Amygdala (tissue), 56 donors: Measurements from ENCODE around the gene ANO3.

Source experiments
- DNase-seq, 56 donors: peaks; one replicate each; lab custom pipeline; 2025; lab: John Stamatoyannopoulos, UW

The ANO3 gene

DNA sequence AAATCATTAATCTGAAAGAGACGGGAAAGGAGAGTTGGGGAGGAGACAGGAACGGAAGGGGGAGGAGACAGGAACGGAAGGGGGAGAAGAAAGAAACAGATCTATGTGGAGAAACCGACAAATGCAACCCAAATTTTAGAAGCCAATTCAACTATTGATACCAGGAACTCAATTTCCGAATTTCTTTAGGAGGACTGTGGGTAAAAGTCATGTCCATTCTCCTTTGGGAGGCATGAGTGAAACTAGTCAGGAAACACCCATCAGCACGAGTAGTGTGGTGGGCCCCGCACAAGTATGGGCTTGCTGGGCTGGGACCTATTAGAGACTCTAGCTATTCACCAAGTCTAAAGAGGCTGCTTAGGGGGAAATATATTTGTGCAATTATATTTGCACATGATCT is 18.1 kb downstream of the ANO3 start:
- DNase-seq, result no peak

DNA sequence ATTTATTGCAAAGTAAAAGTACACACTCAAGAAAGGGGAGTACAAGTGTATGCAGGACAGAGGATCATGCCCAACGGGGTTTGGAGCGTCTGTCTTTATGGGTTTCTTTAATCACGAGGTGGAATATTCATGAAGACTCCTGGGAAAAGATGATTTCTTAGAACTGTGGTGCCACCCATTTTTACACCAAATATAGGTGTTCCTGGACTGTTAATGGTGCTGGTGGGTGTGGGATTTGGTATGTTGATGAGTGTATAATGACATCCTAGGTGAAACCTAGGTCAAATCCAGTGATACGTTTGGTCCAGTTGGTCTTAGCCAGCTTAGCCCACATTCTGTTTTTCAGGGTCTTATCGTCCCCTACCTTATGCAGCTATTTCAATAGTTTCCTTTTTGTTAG is 21.1 kb downstream of the ANO3 start:
- no peak for DNase-seq

DNA sequence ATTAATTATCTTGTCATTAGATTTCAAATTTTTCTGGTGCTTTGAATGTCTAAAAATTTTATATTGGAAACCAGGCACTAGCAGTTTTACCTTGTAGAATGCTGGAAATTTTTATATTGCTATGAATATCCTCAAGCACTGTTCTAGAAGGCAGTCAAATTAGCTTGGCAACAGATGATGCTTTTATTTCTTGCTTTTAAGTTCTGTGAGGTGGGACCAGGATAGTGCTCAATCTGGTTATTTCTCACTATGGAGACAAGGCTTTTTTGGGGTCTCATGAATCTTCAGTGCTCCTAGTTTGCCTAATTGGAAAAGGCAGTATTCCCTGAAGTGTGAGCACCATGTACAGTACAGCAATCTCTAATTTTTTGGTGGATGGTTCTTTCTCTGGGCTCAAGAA is 27.1 kb downstream of the ANO3 start:
- DNase-seq, result no peak

DNA sequence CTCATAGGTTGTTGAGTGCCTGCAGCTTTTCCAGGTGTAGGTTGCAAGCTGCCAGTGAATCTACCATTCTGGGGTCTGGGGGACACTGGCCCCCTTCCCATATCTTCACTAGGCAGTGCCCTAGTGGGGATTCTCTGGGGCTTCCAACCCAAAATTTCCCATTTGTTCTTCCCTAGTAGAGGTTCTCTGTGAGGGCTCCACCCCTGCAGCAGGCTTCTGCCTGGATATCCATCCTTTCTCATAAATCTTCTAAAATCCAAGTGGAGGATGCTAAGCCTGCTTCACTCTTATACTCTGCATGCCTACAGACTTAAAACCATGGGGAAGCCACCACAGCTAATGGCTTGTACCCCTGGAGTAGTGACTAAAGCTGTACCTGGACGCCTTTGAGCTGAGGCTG is 33.4 kb downstream of the ANO3 start:
- no peak for DNase-seq

DNA sequence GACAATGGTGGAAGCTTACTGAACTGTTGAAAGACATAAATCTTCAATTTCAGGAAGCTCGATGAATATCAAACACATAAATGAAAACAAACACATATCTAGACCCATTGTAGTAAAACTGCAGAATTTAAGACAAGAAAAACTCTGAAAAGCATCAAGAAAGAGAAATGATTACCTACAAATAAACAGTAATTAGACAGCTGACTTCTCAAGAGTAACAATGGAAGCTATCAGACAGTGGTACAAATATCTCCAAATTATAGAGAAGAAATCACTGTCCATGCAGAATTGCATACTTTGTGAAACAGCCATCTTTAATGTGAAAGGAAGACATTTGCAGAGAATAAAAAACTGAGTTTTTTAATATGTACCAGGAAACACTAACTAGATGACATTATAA is 45.7 kb downstream of the ANO3 start:
- DNase-seq, result no peak

DNA sequence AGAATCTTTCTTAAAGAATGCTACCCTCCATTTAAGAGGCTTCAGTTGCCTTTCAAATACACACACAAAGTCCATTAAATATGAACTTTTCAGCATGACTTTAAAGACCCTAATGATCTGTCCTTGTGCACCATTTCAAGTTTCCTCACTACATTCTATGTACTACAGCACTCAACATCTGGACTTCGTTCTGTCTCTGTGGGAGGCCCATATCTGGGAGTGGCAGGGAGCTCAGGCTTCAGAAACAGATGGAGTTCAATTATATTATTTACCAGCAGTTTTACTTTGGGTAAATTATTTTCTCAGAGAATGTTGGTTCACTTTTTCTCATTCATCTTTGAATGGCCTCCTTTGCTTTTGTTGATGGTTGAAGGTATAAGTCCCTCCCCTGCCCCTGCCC is 67.4 kb downstream of the ANO3 start:
- DNase-seq, result no peak

DNA sequence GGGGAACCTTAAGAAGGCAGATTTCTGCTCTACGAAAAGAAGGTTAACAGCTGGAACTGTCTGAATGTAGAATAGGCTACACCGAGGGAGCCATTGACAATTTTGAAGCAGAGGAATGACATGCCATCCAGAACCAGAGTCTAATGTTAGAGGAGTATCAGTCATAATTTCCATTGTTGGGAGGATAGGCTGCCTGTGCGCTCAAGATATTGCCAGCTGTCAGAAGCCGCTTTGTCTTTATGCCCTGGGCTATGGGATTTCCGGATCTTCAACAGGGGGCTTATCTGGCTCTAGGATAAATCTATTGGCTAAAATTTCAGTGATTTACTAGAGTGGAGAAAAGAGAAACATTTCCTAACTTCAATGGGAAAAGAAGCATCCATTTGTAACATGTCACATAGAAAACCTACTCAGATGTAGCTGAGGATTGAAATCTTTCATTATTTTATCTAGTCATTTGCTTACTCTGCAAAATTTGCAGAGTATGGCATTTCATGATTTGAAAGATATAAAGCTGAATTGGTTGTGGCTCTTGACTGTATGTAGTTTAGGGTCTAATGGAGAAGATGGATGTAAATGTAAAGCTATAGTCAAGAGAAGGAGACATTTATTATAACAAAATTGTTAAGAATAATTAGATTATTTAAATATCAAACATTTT is 78.9 kb downstream of the ANO3 start:
- no peak for DNase-seq

DNA sequence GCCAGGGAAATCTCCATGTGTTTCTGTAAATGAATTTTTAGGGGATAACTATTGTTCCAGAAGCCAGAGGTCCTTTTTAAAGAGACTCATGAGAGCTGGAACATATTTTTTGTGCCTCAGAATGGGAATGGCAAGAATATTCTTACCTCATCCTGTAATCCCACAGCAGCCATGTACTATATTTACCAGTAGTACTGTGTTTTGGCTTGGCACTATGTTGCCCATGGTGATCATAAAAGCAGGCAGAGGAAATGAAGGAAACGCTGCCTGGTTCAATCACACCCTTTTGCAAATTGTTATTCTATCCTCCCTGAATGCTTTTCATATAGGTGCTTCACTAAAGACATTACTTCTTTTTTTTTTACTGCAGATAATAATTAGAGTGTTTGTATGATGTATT is 81.0 kb downstream of the ANO3 start:
- DNase-seq, result no peak

DNA sequence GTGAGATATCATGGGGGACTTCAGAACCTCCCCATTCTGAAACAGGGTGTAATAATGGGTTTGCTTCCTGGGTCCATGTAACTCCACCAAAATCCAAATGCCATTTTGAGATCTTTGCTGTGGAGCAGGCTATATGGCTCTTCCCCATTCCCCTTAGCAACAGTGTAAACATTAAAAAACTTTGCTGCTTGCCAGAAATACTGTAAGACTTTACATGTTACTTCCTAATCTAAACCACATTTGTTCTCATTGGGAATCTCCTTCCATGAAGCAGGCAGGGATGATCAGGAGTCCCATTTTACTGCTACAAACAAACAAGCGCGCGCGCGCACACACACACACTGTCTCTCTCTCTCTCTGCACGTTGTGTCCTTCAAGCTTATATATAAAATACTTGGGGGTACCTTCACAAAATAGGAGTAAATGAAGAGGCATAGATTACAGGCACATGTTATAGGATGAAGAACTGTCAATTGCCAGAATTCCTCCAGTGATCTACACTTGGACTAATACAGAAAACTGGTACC is 86.5 kb downstream of the ANO3 start:
- no peak for DNase-seq

DNA sequence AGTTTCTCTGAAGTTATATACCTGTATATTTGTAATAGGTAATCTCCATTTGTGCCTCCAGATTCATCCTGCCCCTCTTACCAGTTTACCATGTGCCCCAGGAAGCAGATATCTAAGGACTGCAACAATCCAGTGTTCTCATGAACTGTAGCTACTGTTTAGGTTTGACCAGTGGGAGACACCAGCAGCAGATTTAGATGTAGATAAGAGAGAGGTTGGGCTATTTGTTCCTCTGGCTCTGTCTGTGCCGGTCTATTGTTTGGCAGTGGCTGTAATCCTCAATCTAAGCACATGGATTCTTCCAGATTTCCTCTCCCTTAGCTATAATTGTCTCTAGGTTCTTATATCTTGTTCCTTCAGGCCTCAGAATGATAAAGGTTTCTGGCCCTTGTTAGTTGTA is 88.4 kb downstream of the ANO3 start:
- no peak for DNase-seq

DNA sequence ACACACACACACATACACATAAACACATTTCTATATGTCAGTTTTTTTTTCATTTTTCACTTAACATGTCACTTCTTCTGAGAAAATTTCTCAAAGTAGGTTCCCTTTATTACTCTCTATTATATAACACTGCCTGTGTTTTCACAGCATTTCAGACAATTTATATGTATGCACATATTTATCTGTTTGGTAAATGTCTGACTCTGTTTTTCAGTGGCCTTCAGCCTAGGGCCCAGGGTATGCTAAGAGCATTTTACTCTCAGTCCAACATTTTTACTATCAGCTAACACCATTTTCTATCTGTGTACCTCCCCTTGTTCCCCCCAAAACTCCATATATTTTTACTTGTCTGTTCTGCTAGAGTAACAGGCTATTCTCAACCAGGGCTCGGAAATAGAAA is 92.3 kb downstream of the ANO3 start:
- no peak for DNase-seq

DNA sequence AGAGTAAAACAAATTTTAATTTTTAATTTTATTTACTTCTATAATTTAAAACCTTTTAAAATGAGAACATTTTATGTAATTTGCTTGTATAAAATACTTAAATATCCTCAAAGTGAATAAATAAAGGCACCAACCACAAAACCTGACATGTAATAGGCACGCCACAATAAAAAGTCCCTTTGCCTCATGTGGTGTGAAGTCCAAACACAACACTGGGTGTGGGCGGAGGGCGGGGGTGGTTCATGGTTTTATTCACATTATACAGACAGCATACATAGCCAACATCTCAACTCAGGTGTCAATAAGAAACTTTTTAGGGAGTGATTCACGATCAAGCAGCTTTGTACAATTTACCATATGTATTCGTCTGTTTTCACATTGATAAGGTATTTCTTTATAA is 107.9 kb downstream of the ANO3 start:
- no peak for DNase-seq

DNA sequence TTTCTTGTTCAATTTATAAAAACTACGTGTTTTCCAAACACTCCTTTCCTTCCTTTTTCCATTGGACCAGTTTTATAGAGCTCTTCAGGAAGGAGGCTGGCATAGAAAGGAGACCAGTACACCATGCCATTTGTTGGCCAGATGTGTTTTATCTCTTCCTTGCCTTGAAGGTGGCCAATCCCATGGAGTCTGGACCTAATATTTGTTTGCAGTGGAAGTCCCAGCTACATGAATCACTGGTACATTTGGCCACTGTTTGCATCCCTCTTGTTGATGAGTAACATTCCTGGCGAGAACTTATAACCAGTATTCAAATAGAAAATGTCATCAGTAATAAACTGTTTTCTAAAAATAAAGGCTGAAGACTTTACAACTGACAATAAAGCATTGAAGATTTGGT is 110.2 kb downstream of the ANO3 start:
- DNase-seq, result no peak

DNA sequence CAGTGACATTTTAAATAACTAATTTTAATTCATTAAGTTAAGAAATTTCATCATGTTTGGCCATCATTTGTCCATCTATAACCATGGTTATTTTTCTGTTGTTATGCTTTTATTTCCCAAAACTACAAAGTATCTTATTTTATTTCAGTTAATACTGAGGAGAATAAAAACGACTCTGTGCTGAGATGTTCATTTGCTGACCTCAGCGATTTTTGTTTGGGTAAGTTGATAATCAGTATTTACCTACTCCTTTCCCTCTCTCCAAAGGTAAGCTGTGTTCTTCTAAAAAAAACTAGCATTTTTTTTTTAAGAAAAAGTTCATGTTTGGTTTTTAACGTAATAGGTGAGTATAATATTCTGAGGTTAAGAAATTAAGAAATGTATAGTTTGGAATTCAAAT is 111.7 kb downstream of the ANO3 start:
- DNase-seq, result no peak

DNA sequence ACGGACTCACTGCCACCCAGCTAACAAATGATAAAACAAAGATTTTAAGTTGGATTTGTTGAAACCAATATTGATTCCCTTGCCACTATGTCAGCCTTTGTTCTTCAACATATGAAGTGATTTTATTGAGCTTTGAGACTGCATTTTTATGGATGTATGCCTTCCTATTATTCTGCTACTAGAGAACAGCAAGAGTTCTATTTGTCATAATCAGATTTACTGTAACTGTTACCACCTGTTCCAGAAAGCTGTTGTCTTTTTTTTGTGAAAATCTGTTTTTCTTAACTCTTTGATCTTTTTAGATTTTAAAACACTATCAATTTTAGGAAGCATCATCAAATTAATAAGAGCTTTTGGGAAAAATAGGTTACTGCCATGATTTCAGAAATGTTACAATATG is 125.7 kb downstream of the ANO3 start:
- DNase-seq, result no peak

DNA sequence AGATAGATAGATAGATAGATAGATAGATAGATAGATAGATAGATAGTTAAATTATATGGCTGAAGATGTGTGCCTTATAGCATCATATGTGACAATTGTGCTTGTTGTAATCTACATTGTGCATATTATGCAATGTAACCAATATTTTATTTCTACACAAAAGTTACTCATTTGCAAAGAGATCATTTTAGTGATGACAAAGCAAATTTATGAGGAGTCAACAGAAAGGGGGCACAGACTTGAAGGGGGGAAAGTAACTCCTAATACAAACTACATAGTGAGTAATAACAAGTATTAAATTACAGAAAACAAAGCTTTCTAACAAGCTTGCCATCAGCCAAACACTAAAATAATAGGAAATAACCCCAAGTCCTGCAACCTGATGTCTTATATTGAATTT is 133.3 kb downstream of the ANO3 start:
- DNase-seq, result no peak

DNA sequence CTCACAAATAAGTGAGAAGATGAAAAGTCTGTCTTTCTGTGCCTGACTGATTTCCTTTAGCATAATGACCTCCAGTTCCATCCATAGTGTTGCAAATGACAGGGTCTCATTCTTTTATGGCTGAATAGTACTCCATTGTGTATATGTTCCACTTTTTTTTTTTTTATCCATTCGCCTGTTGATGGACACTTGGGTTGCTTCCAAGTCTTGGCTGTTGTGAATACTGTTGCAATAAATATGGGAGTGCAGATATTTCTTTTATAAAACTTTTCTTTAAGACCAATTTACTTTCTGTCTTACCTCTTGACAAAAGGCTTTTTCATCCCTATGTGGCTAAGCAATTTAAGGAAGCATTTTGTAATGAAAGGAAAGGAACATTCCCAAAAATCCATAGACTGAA is 135.6 kb downstream of the ANO3 start:
- DNase-seq, result no peak

DNA sequence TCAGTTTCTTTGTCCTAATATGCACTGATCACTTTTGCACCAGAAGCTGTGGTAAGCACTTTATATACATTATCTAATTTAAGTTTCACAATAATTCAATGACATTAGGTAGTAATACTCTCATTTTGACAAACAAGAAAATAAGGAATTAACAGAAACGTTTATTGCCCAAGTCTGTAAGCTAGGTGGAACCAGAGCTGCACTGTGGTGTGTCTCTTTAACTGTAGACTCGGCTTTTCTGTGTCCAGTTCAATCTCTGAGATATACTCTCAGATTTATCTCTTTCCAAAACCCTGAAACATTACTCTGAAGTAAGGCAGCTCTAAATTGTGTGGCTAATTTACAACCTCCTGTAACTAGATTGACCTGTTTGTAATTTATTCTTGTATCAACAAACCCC is 139.1 kb downstream of the ANO3 start:
- no peak for DNase-seq

DNA sequence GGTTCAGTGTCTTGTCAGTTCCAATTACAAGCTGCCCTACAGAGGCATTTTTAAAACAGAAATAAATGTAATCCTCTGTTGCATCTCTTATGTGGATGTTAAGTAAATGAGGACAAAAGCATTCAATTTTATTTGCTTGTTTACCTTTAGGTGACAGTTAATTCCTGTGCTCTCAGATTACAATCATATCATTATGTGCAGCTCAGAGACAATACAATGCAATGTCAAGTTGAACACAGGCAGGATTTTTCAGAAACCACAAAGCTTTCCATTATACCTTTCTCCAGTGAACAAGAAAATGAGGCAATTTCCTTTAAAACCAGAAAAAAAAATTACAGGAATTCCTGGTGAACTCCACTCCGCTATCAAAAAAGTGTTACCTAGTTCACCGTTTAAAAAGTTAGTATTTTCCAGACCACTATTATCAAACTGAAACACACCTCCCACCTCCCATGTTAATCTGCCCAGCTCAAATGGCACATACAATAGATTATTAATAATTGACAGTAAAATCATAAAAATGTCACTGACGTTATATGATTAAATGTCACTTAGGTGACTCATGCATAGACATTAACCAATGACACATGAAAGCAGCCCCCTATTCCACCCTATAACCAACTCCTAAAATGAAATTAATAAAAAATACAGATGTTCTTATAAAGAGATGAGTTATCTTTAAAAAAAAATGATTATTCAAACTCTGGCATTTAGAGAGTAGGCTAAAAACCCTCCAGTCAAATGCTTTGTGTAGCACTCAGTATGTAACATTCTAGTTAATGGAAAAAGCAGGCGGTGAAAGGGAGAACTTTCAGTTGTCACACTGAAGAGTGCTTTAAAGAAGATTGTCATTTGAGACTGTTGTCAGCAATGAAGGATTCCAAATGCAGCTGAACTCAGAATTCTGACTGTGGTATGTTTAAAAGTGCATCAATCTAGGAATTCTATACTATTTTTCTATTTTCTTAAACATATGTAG is 141.6 kb downstream of the ANO3 start:
- DNase-seq, result no peak

DNA sequence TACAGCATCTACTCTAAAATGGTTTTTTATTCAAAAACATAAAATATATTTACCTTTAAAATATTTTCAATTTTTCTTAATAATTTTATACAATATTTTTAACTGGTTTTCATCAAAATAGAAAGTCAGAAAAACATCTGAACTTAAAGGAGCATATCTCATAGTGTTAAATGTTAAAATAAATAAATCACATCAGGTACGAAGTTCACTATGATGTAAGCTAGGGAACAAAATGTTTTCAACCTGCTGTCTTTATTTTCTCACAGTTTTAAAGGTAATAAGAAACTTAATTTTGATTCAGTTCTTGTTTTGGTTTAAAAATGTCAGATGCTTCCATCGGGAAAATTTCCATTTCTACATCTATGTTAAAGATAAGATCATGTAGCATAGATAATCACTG is 142.5 kb downstream of the ANO3 start:
- DNase-seq, result no peak

DNA sequence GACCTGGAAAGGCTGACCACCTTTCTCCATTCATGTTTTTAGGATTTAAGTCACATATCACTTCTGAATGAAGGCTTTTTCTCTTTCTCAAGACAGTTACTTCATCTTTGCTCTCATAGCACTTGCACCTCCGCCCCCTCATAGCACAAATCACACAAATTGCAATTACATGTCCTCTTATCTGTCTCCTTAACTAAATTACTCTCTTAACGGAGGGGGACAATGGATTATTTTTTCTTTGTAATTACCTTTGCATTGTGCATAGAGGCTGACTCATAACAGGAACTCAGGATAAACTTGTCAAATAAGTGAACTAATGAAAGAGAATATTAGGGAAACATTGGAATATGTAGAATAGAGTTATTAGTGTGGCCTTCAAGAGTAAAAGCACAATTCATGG is 145.5 kb downstream of the ANO3 start:
- no peak for DNase-seq

DNA sequence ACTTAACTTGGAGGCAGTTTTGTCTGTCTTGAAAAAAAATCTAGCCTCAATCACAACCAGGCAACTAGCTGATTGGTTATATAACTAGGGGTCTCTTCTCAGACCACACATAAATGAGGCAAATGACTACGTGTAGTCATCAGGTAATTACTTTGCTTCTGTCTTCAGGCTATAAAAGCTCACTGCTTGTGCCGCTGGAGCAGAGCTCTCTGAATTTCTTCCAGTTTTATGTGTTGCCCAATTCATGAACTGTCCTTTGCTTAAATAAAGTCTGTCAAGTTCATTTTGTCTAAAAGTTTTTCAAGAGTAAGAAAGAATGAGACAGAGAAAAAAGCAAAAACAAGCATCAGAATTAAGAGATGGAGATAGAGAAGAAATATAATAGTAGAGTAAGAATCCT is 146.8 kb downstream of the ANO3 start:
- no peak for DNase-seq
